Neural cell (in vitro differentiated cells): ENCODE results near the gene GPR65.

Source experiments
- CTCF ChIP-seq: fragments of 450-650 bp; IDR thresholded peaks from 2 replicates; pipeline ENCODE4 v1.5.1; 2014; ENCODE audit warnings: antibody characterized with exemption, mild to moderate bottlenecking, moderate library complexity; ENCODE audit not compliant: poor library complexity, severe bottlenecking
- EP300 ChIP-seq: fragments of 450-650 bp; conservative IDR thresholded peaks from 2 replicates; pipeline ENCODE4 v1.6.1; 2014; ENCODE audit warnings: antibody characterized with exemption, mild to moderate bottlenecking, moderate library complexity; ENCODE audit not compliant: poor library complexity, severe bottlenecking
- EZH2 ChIP-seq: fragments of 200-600, 300-800 bp; shearing (Covaris generic), sonication (generic); IDR thresholded peaks from 2 replicates; pipeline ENCODE4 v1.6.1; 2014; ENCODE audit warnings: antibody characterized with exemption, low read length, borderline replicate concordance, mild to moderate bottlenecking; ENCODE audit not compliant: insufficient read depth, poor library complexity, severe bottlenecking
- MXI1 ChIP-seq: fragments of 450-650 bp; conservative IDR thresholded peaks from 2 replicates; pipeline ENCODE4 v1.6.1; 2014; ENCODE audit warnings: antibody characterized with exemption, mild to moderate bottlenecking; ENCODE audit not compliant: poor library complexity, severe bottlenecking
- POLR2AphosphoS5 ChIP-seq: IDR thresholded peaks from 2 replicates; pipeline ENCODE4 v1.6.1; 2012
- RAD21 ChIP-seq: fragments of 450-650 bp; conservative IDR thresholded peaks from 2 replicates; pipeline ENCODE4 v1.6.1; 2014; ENCODE audit warnings: antibody characterized with exemption, mild to moderate bottlenecking, moderate library complexity
- REST ChIP-seq: IDR thresholded peaks from 2 replicates; pipeline ENCODE4 v1.6.1; 2012; ENCODE audit warnings: borderline replicate concordance
- SMC3 ChIP-seq: fragments of 450-650 bp; conservative IDR thresholded peaks from 2 replicates; pipeline ENCODE4 v1.6.1; 2014; ENCODE audit warnings: antibody characterized with exemption, mild to moderate bottlenecking, moderate library complexity; ENCODE audit not compliant: poor library complexity
- TAF1 ChIP-seq: IDR thresholded peaks from 2 replicates; pipeline ENCODE4 v1.6.1; 2012; ENCODE audit warnings: low read depth

- no peak for TF ChIP-seq POLR2AphosphoS5
- TF ChIP-seq EP300: no peak
- no peak for TF ChIP-seq CTCF
- no peak for TF ChIP-seq RAD21
- no peak for TF ChIP-seq TAF1
- TF ChIP-seq SMC3: no peak
- TF ChIP-seq EZH2: no peak
- TF ChIP-seq REST: no peak
- no peak for TF ChIP-seq MXI1
Measured at GRCh38 chr14:88044444-88044758, 39.5 kb downstream of the GPR65 start.
